Epithelial cell of prostate (primary cell): ENCODE data around the gene ITGA2.

ENCODE experiments used
- DNase-seq: peaks from one replicate; pipeline ENCODE4 v3.0.0-alpha.2; 2011; ENCODE audit warnings: low read depth, low spot score
- H3K27ac ChIP-seq: fragments of 450-650 bp; 2 replicates; pipeline ENCODE4 v1.5.1; 2017; ENCODE audit warnings: mild to moderate bottlenecking

The ITGA2 gene

GRCh38 chr5:53041740-53042139, 52.6 kb downstream of the ITGA2 start:
- no peak for DNase-seq
- H3K27ac ChIP-seq, result peak overlapping the region; percentile 95

GRCh38 chr5:53045263-53045662, 56.1 kb downstream of the ITGA2 start:
- peak overlapping the region; percentile 32 for H3K27ac ChIP-seq
- no peak for DNase-seq

GRCh38 chr5:53048248-53048647, 59.1 kb downstream of the ITGA2 start:
- DNase-seq, result no peak
- H3K27ac ChIP-seq, result no peak overlapping the region

- no peak for DNase-seq
- H3K27ac ChIP-seq, result no peak overlapping the region
Measured at GRCh38 chr5:53052499-53052898, 63.3 kb downstream of the ITGA2 start.

- no peak overlapping the region for H3K27ac ChIP-seq
- no peak for DNase-seq
Measured at GRCh38 chr5:53053364-53053763, 64.2 kb downstream of the ITGA2 start.

- no peak for DNase-seq
Measured at GRCh38 chr5:53055365-53055764, 66.2 kb downstream of the ITGA2 start.

GRCh38 chr5:53059281-53059680, 70.1 kb downstream of the ITGA2 start:
- H3K27ac ChIP-seq, result peak overlapping the region; percentile 8
- DNase-seq, result no peak

More at GRCh38 chr5:53055365-53055764, 66.2 kb downstream of the ITGA2 start:
- no peak overlapping the region for H3K27ac ChIP-seq

GRCh38 chr5:53063176-53063575, 74.0 kb downstream of the ITGA2 start:
- no peak for DNase-seq
- H3K27ac ChIP-seq, result no peak overlapping the region

- no peak overlapping the region for H3K27ac ChIP-seq
- no peak for DNase-seq
Measured at GRCh38 chr5:53063791-53064190, 74.6 kb downstream of the ITGA2 start.

- no peak overlapping the region for H3K27ac ChIP-seq
- no peak for DNase-seq
Measured at GRCh38 chr5:53066088-53066487, 76.9 kb downstream of the ITGA2 start.

- DNase-seq, result no peak
- H3K27ac ChIP-seq, result peak overlapping the region; percentile 14
Measured at GRCh38 chr5:53067641-53068040, 78.5 kb downstream of the ITGA2 start.

GRCh38 chr5:53068291-53068836, 79.2 kb downstream of the ITGA2 start:
- DNase-seq, result no peak
- peak overlapping the region; percentile 14 for H3K27ac ChIP-seq

GRCh38 chr5:53069626-53070025, 80.5 kb downstream of the ITGA2 start:
- DNase-seq, result peak; percentile 29
- peak overlapping the region; percentile 14 for H3K27ac ChIP-seq

- H3K27ac ChIP-seq, result no peak overlapping the region
- DNase-seq, result no peak
Measured at GRCh38 chr5:53071298-53071697, 82.1 kb downstream of the ITGA2 start.

- H3K27ac ChIP-seq, result no peak overlapping the region
- no peak for DNase-seq
Measured at GRCh38 chr5:53071738-53072137, 82.6 kb downstream of the ITGA2 start.

- no peak for DNase-seq
- no peak overlapping the region for H3K27ac ChIP-seq
Measured at GRCh38 chr5:53073348-53073747, 84.2 kb downstream of the ITGA2 start.

GRCh38 chr5:53076014-53076583, 86.9 kb downstream of the ITGA2 start:
- no peak overlapping the region for H3K27ac ChIP-seq
- DNase-seq, result no peak

GRCh38 chr5:53080271-53080670, 91.1 kb downstream of the ITGA2 start:
- H3K27ac ChIP-seq, result no peak overlapping the region
- DNase-seq, result no peak

GRCh38 chr5:53083927-53084326, 94.8 kb downstream of the ITGA2 start:
- no peak for DNase-seq
- no peak overlapping the region for H3K27ac ChIP-seq

GRCh38 chr5:53084546-53085255, 95.5 kb downstream of the ITGA2 start:
- H3K27ac ChIP-seq, result no peak overlapping the region
- DNase-seq, result no peak

GRCh38 chr5:53087171-53087570, 98.0 kb downstream of the ITGA2 start:
- H3K27ac ChIP-seq, result no peak overlapping the region
- DNase-seq, result no peak

GRCh38 chr5:53087621-53088121, 98.5 kb downstream of the ITGA2 start:
- no peak overlapping the region for H3K27ac ChIP-seq

More at GRCh38 chr5:53087621-53088121, 98.5 kb downstream of the ITGA2 start:
- no peak for DNase-seq
